Measurements from ENCODE around the gene BLTP2.

- TF ChIP-seq CTCF (IDR thresholded peaks at IDR 0.05) (peak; percentile 51 to 73 (median 60)), POLR2A (IDR thresholded peaks at IDR 0.05) (no peak), EP300 (IDR thresholded peaks at IDR 0.05; ENCODE audit: low read depth) (no peak)
These were observed 773 bp downstream of the BLTP2 start for GRCh38 chr17:28643983-28644786.

Data from transverse colon (tissue), 3 donors.